Epithelial cell of proximal tubule (primary cell): ENCODE data around the gene CCDC186. TPM values are rescaled to one million over a fixed set of nuclear protein-coding genes. Genes with fewer than 3 reads are reported as not detected.

ENCODE experiments used
- DNase-seq: peaks from one replicate; pipeline ENCODE4 v3.0.0-alpha.2; 2011; ENCODE audit warnings: low read depth
- H3K4me3 ChIP-seq: 2 replicates; pipeline ENCODE4 v1.5.1; 2011; ENCODE audit warnings: low read depth, mild to moderate bottlenecking, low read length
- total RNA-seq: library from RNA; depleted of rRNA; stranded (reverse); fragments of >200 nt; gene quantifications from 2 replicates; pipeline ENCODE4 v1.2.3, GENCODE V29; 2015
- TF ChIP-seq, protein P1 (sequence below): conservative IDR thresholded peaks from 2 replicates; pipeline ENCODE4 v1.5.1; 2012; ENCODE audit warnings: low read depth, mild to moderate bottlenecking, low read length

Gene CCDC186
- total RNA-seq, result 9.8 and 22.1 TPM in 2 replicates

DNA sequence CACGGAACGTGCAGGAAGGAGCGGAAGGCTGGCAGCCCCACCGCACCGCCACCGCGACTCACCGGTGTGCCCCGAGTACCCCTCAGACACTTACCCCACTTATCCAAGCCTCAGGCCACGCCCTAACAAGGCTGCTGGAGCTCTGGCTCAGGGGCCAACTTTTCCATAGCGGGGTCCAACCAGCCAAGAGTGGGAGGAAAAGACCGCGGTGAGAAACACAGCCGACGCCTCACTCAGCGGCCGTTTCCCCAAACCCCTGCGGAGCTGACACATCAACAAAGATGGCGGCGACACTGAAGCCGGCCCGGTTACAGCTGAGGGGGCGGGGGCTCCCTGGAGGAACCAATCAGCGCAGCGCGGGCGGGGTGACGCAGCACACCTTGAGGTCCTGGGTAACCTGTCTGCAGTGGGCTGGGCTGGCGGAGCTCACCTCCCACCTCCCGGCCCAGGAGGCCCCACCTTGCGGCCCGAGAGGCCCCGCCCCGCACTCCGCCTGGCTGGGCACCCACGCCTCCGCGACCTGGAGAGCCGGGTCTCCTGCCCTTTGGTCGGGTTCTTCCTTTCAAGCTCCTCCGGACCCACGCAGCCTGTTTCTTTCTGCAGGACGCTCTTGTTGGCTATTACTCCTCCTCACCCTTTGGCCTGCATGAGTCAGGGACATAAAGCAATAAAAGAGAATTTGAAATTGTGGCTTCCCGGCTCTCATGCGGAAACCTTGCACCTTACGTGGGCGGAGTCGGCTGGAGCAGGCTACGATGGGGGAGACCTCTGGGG is at the start of gene CCDC186:
CCDC186 (minus strand) TSS at position 283 of the 774 bp plus-strand sequence. CDS start 10,935 bp downstream, outside the sequence.
- TF ChIP-seq, protein P1, sequence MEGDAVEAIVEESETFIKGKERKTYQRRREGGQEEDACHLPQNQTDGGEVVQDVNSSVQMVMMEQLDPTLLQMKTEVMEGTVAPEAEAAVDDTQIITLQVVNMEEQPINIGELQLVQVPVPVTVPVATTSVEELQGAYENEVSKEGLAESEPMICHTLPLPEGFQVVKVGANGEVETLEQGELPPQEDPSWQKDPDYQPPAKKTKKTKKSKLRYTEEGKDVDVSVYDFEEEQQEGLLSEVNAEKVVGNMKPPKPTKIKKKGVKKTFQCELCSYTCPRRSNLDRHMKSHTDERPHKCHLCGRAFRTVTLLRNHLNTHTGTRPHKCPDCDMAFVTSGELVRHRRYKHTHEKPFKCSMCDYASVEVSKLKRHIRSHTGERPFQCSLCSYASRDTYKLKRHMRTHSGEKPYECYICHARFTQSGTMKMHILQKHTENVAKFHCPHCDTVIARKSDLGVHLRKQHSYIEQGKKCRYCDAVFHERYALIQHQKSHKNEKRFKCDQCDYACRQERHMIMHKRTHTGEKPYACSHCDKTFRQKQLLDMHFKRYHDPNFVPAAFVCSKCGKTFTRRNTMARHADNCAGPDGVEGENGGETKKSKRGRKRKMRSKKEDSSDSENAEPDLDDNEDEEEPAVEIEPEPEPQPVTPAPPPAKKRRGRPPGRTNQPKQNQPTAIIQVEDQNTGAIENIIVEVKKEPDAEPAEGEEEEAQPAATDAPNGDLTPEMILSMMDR, result no peak
- peak; percentile 73 for DNase-seq

DNA sequence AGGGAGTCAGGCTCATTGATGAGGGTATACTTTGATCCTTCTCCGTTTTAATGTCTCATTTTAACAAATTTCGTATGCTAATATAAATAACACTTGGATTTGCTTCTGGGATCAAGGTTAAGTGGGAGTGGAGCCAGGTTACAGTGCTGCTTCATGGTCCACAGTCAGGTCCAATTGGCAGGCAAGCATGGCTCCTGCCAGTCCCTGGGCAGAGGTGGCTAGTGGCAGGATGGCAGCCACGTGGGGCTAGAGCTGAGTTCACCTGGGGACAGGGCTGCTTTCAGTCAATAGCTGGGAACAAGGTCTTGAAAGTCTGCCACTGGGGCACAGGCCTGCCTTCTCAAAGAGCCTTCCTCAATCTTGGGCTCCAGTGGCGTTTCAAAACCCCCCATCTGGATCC is 49.1 kb upstream of the CCDC186 start:
- no peak for DNase-seq
- TF ChIP-seq, protein P1, result no peak
- H3K4me3 ChIP-seq, result no peak overlapping the region

More for the DNA sequence above, at the start of gene CCDC186:
- peak within 1 kb of the TSS; percentile 96 for H3K4me3 ChIP-seq

DNA sequence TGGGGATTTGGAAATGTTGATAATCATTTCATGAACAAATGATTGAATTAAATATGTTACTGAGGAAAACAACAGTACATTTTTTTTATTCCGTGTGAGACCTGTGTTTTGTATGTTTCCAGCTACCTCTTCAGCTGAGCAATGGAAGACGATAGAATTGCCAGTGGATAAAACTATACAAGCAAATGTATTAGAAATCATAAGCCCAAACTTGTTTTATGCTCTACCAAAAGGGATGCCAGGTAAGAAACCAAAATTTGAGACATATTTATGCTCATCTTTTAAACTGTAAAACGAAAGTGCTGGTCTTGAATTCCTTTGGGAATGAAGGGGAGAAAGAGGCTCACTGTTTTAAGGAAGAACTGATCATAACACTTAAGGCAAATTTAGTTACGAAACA is 47.2 kb upstream of the CCDC186 start:
- H3K4me3 ChIP-seq, result no peak overlapping the region
- no peak for DNase-seq
- TF ChIP-seq, protein P1, result no peak

DNA sequence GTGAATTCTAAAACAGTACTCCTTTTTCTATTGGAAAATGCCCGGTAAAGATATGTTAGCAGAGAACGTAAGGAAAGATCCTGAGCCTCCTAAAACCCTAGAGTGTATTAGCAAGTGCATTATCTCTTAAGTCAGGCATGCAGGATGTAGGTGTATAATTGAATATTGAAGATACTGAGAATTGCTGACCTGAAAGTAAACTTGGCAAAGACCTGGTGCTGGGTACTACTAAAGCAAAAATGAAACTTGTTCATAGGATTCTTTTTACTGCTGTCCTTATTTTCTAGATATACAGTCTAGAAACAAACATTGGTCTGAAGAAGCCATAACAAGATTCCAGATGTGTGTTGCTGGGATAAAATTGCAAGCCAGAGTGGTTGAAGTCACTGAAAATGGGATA is 46.3 kb upstream of the CCDC186 start:
- no peak for DNase-seq
- H3K4me3 ChIP-seq, result no peak overlapping the region
- TF ChIP-seq, protein P1, result no peak

DNA sequence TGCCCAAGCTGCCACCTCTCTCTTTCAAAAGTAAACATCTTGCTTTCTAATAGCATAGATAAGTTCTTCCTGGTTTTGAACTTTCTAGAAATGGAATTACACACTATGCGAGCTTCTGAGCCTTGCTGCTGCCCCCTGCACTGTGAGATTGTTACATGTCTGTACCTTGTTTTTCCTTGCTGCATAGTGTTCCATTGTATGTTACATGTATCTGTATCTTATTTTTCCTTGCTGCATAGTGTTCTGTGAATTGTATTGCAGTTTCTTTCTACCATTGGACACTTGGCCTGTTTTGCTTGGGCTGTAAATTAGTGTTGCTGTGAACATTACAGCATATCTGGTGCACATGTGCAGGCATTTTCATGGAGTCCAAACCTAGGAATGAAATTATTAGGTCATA is 41.0 kb upstream of the CCDC186 start:
- TF ChIP-seq, protein P1, result no peak
- no peak overlapping the region for H3K4me3 ChIP-seq
- DNase-seq, result no peak

DNA sequence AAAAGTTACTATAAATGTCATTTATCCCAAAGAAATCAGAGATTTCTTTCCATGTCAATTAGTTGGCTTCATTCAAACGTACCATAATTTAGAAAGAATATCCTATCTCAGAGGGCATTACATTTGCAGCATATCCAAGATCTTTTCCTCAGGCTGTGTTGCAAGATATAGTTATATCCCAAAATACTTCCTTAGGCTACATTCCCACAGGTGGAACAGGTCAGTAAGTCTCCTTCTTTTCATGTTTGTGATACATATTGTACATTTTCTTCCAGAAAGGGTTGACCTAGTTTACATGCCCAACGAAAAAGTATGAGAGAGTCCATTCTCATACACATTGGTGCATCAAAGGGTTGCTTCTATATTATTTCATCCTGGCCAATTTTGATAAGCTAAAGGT is 38.1 kb upstream of the CCDC186 start:
- TF ChIP-seq, protein P1, result no peak
- H3K4me3 ChIP-seq, result no peak overlapping the region
- no peak for DNase-seq

DNA sequence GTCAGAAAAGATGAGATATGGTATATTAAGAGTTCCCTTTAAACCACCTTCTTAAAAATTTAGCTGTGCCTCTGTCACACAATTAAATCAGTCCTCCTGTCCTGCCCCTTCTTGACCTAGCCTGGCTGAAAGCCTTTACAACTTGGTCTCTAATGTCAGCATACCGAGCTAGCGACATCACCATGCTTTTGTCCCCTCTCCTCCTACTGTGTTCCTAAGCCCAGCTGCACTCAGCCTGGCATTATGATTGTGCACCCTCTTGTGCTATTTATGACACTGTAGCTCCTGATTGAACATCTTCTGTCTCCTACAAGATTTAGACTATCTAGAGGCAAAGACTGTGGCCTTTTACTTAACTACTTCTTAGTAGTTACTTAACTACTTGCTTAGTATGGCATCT is 34.3 kb upstream of the CCDC186 start:
- TF ChIP-seq, protein P1, result no peak
- DNase-seq, result no peak
- no peak overlapping the region for H3K4me3 ChIP-seq
